ENCODE measurements around the gene CHCHD6. TPM values are rescaled to one million over a fixed set of nuclear protein-coding genes. Genes with fewer than 3 reads are reported as not detected.

Gene CHCHD6
- total RNA-seq, 1 donor = 10.9 TPM

- peaks cover 8% of the 10 kb centered on the region for H3K4me1 ChIP-seq (ENCODE audit: insufficient read depth, low read length)
- H4K20me1 ChIP-seq (ENCODE audit: insufficient read depth, low read length) = no peaks in the 10 kb centered on the region
- no peak overlapping the region for H3K27ac ChIP-seq (ENCODE audit: low read depth, low read length)
- no peaks in the 10 kb centered on the region for H3K27me3 ChIP-seq (ENCODE audit: insufficient read depth, low read length)
- H3K4me2 ChIP-seq (ENCODE audit: insufficient read depth, low read length) = no peak overlapping the region
- no peaks in the 10 kb centered on the region for H3K36me3 ChIP-seq (ENCODE audit: insufficient read depth, low read length)
- H3K9me3 ChIP-seq (ENCODE audit: low read depth, low read length) = no peaks in the 10 kb centered on the region
- H3K79me2 ChIP-seq (ENCODE audit: insufficient read depth, low read length) = no peaks in the 10 kb centered on the region
- DNase-seq (ENCODE audit: insufficient read length, low spot score, missing footprints) = peak; percentile 57
- no peak overlapping the region for H3K4me3 ChIP-seq (ENCODE audit: insufficient read depth, low read length)
- H2AFZ ChIP-seq (ENCODE audit: low read length) = no peak overlapping the region
- TF ChIP-seq CTCF (IDR thresholded peaks at IDR 0.05; ENCODE audit: extremely low read depth, low read depth, low read length) = no peak
Measured at GRCh38 chr3:126900859-126901540, 197.0 kb downstream of the CHCHD6 start.

- peaks cover 1% of the 10 kb centered on the region for H3K4me1 ChIP-seq (ENCODE audit: insufficient read depth, low read length)
- H3K79me2 ChIP-seq (ENCODE audit: insufficient read depth, low read length) = no peaks in the 10 kb centered on the region
- H3K36me3 ChIP-seq (ENCODE audit: insufficient read depth, low read length) = no peaks in the 10 kb centered on the region
- no peak for TF ChIP-seq CTCF (IDR thresholded peaks at IDR 0.05; ENCODE audit: extremely low read depth, low read depth, low read length)
- no peak overlapping the region for H3K4me2 ChIP-seq (ENCODE audit: insufficient read depth, low read length)
- no peak overlapping the region for H3K27ac ChIP-seq (ENCODE audit: low read depth, low read length)
- no peaks in the 10 kb centered on the region for H3K27me3 ChIP-seq (ENCODE audit: insufficient read depth, low read length)
- no peak overlapping the region for H2AFZ ChIP-seq (ENCODE audit: low read length)
- no peak for DNase-seq (ENCODE audit: insufficient read length, low spot score, missing footprints)
- H3K9me3 ChIP-seq (ENCODE audit: low read depth, low read length) = no peaks in the 10 kb centered on the region
- H3K4me3 ChIP-seq (ENCODE audit: insufficient read depth, low read length) = no peak overlapping the region
- no peaks in the 10 kb centered on the region for H4K20me1 ChIP-seq (ENCODE audit: insufficient read depth, low read length)
Measured at GRCh38 chr3:126901631-126902030, 197.6 kb downstream of the CHCHD6 start.

GRCh38 chr3:126903521-126903920 is 199.5 kb downstream of the CHCHD6 start:
- no peak overlapping the region for H3K4me3 ChIP-seq (ENCODE audit: insufficient read depth, low read length)
- H3K36me3 ChIP-seq (ENCODE audit: insufficient read depth, low read length) = no peaks in the 10 kb centered on the region
- no peak overlapping the region for H3K27ac ChIP-seq (ENCODE audit: low read depth, low read length)
- H3K4me2 ChIP-seq (ENCODE audit: insufficient read depth, low read length) = no peak overlapping the region
- H3K79me2 ChIP-seq (ENCODE audit: insufficient read depth, low read length) = no peaks in the 10 kb centered on the region
- no peaks in the 10 kb centered on the region for H4K20me1 ChIP-seq (ENCODE audit: insufficient read depth, low read length)
- H3K4me1 ChIP-seq (ENCODE audit: insufficient read depth, low read length) = no peaks in the 10 kb centered on the region
- no peak for TF ChIP-seq CTCF (IDR thresholded peaks at IDR 0.05; ENCODE audit: extremely low read depth, low read depth, low read length)
- DNase-seq (ENCODE audit: insufficient read length, low spot score, missing footprints) = peak; percentile 29
- H3K9me3 ChIP-seq (ENCODE audit: low read depth, low read length) = no peaks in the 10 kb centered on the region
- H2AFZ ChIP-seq (ENCODE audit: low read length) = no peak overlapping the region
- H3K27me3 ChIP-seq (ENCODE audit: insufficient read depth, low read length) = no peaks in the 10 kb centered on the region

- Histone ChIP-seq H3K79me2 (ENCODE audit: insufficient read depth, low read length) (no peaks in the 10 kb centered on the region), H3K4me1 (ENCODE audit: insufficient read depth, low read length) (peaks cover 16% of the 10 kb centered on the region), H3K27ac (ENCODE audit: low read depth, low read length) (no peak overlapping the region), H3K4me3 (ENCODE audit: insufficient read depth, low read length) (no peak overlapping the region), H4K20me1 (ENCODE audit: insufficient read depth, low read length) (no peaks in the 10 kb centered on the region), H3K36me3 (ENCODE audit: insufficient read depth, low read length) (no peaks in the 10 kb centered on the region), H3K4me2 (ENCODE audit: insufficient read depth, low read length) (no peak overlapping the region), H3K9me3 (ENCODE audit: low read depth, low read length) (no peaks in the 10 kb centered on the region), H3K27me3 (ENCODE audit: insufficient read depth, low read length) (no peaks in the 10 kb centered on the region), H2AFZ (ENCODE audit: low read length) (no peak overlapping the region)
- TF ChIP-seq CTCF (IDR thresholded peaks at IDR 0.05; ENCODE audit: extremely low read depth, low read depth, low read length) = no peak
- peak; percentile 10 for DNase-seq (ENCODE audit: insufficient read length, low spot score, missing footprints)
Measured at GRCh38 chr3:126907557-126907956, 203.5 kb downstream of the CHCHD6 start.
